Measurements from ENCODE around the gene HOXC5. TPM values are rescaled to one million over a fixed set of nuclear protein-coding genes. Genes with fewer than 3 reads are reported as not detected.

HOXC5 gene
- total RNA-seq, 1 donor = 1.8 TPM

DNA sequence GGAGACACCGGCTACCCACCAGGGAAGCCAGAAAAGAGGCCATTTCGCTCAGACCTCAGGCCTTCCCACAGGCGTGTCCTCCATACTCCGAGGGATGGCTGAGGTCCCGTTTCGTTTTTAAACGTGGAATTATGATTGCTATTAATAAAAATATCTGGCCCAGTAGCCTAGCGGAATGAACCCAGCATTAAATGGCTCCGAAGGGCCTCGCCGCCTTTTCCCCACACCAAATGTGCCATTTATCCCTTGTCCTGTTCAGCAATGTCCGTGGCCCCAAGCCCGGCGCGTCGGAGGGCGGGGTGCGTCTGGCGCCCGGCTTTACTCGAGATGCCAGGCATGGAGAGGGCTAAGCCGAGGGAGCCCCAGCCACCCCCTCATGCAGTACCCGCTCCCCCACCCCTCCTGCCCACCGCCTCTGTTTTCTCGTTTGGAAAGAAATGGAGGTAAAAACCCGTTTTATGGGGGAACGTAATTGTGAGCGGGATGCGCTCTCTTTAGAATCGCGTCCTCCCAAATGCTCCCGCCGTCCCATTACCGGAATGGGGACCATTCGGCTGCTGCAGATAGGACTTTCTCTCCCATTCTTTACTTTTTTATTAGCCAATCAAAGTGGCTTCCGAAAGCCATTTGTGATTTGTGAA is 18.4 kb upstream of the HOXC5 start:
- H3K9me3 ChIP-seq (ENCODE audit: low read depth, low read length) = no peaks in the 10 kb centered on the region
- H4K20me1 ChIP-seq (ENCODE audit: insufficient read depth, low read length) = no peaks in the 10 kb centered on the region
- H2AFZ ChIP-seq (ENCODE audit: low read length) = peak overlapping the region; percentile 41
- peak overlapping the region; percentile 40 for H3K4me3 ChIP-seq (ENCODE audit: insufficient read depth, low read length)
- peaks cover 46% of the 10 kb centered on the region for H3K4me1 ChIP-seq (ENCODE audit: insufficient read depth, low read length)
- peaks cover 79% of the 10 kb centered on the region for H3K79me2 ChIP-seq (ENCODE audit: insufficient read depth, low read length)
- H3K27ac ChIP-seq (ENCODE audit: low read depth, low read length) = peak overlapping the region; percentile 67
- peak overlapping the region; percentile 66 for H3K4me2 ChIP-seq (ENCODE audit: insufficient read depth, low read length)
- H3K36me3 ChIP-seq (ENCODE audit: insufficient read depth, low read length) = no peaks in the 10 kb centered on the region
- H3K27me3 ChIP-seq (ENCODE audit: insufficient read depth, low read length) = no peaks in the 10 kb centered on the region
- TF ChIP-seq CTCF (IDR thresholded peaks at IDR 0.05; ENCODE audit: extremely low read depth, low read depth, low read length) = no peak
- peak; percentile 67 for DNase-seq (ENCODE audit: insufficient read length, low spot score, missing footprints)

- peak overlapping the region; percentile 94 for H3K4me2 ChIP-seq (ENCODE audit: insufficient read depth, low read length)
- H3K27me3 ChIP-seq (ENCODE audit: insufficient read depth, low read length) = no peaks in the 10 kb centered on the region
- no peaks in the 10 kb centered on the region for H4K20me1 ChIP-seq (ENCODE audit: insufficient read depth, low read length)
- no peak for DNase-seq (ENCODE audit: insufficient read length, low spot score, missing footprints)
- H3K79me2 ChIP-seq (ENCODE audit: insufficient read depth, low read length) = peaks cover 79% of the 10 kb centered on the region
- H3K9me3 ChIP-seq (ENCODE audit: low read depth, low read length) = no peaks in the 10 kb centered on the region
- H2AFZ ChIP-seq (ENCODE audit: low read length) = no peak overlapping the region
- peaks cover 46% of the 10 kb centered on the region for H3K4me1 ChIP-seq (ENCODE audit: insufficient read depth, low read length)
- no peak overlapping the region for H3K4me3 ChIP-seq (ENCODE audit: insufficient read depth, low read length)
- no peak overlapping the region for H3K27ac ChIP-seq (ENCODE audit: low read depth, low read length)
- H3K36me3 ChIP-seq (ENCODE audit: insufficient read depth, low read length) = no peaks in the 10 kb centered on the region
- no peak for TF ChIP-seq CTCF (IDR thresholded peaks at IDR 0.05; ENCODE audit: extremely low read depth, low read depth, low read length)
Measured at GRCh38 chr12:54015018-54015931, 17.6 kb upstream of the HOXC5 start.

- Histone ChIP-seq H3K27ac (ENCODE audit: low read depth, low read length) (peak overlapping the region; percentile 86), H2AFZ (ENCODE audit: low read length) (peak overlapping the region; percentile 23), H3K27me3 (ENCODE audit: insufficient read depth, low read length) (no peaks in the 10 kb centered on the region), H3K4me3 (ENCODE audit: insufficient read depth, low read length) (peak overlapping the region; percentile 94), H3K79me2 (ENCODE audit: insufficient read depth, low read length) (peaks cover 79% of the 10 kb centered on the region), H3K4me2 (ENCODE audit: insufficient read depth, low read length) (peak overlapping the region; percentile 94), H4K20me1 (ENCODE audit: insufficient read depth, low read length) (peaks cover 6% of the 10 kb centered on the region), H3K36me3 (ENCODE audit: insufficient read depth, low read length) (no peaks in the 10 kb centered on the region), H3K9me3 (ENCODE audit: low read depth, low read length) (no peaks in the 10 kb centered on the region), H3K4me1 (ENCODE audit: insufficient read depth, low read length) (peaks cover 51% of the 10 kb centered on the region)
- no peak for TF ChIP-seq CTCF (IDR thresholded peaks at IDR 0.05; ENCODE audit: extremely low read depth, low read depth, low read length)
- no peak for DNase-seq (ENCODE audit: insufficient read length, low spot score, missing footprints)
Measured at GRCh38 chr12:54016051-54016450, 16.8 kb upstream of the HOXC5 start.

- Histone ChIP-seq H3K4me1 (ENCODE audit: insufficient read depth, low read length) (peaks cover 55% of the 10 kb centered on the region), H3K4me2 (ENCODE audit: insufficient read depth, low read length) (peak overlapping the region; percentile 94), H3K36me3 (ENCODE audit: insufficient read depth, low read length) (no peaks in the 10 kb centered on the region), H4K20me1 (ENCODE audit: insufficient read depth, low read length) (peaks cover 11% of the 10 kb centered on the region), H3K9me3 (ENCODE audit: low read depth, low read length) (no peaks in the 10 kb centered on the region), H3K27ac (ENCODE audit: low read depth, low read length) (peak overlapping the region; percentile 96), H3K27me3 (ENCODE audit: insufficient read depth, low read length) (no peaks in the 10 kb centered on the region), H3K4me3 (ENCODE audit: insufficient read depth, low read length) (peak overlapping the region; percentile 94), H2AFZ (ENCODE audit: low read length) (peak overlapping the region; percentile 23), H3K79me2 (ENCODE audit: insufficient read depth, low read length) (peaks cover 79% of the 10 kb centered on the region)
- DNase-seq (ENCODE audit: insufficient read length, low spot score, missing footprints) = peak; percentile 96
- no peak for TF ChIP-seq CTCF (IDR thresholded peaks at IDR 0.05; ENCODE audit: extremely low read depth, low read depth, low read length)
Measured at GRCh38 chr12:54016478-54016964, 16.3 kb upstream of the HOXC5 start.

All from osteoblast (primary cell).